Keratinocyte (primary cell): Measurements from ENCODE around the gene NPHP3. TPM values are rescaled to one million over a fixed set of nuclear protein-coding genes. Genes with fewer than 3 reads are reported as not detected.

Experiments
- DNase-seq: peaks from one replicate; pipeline ENCODE4 v3.0.0-alpha.2; 2011; ENCODE audit warnings: low read depth, missing footprints, low spot score
- FAIRE-seq: peaks from 2 replicates; lab custom pipeline; 2011; peaks lifted over from hg19 to GRCh38; lab: Jason Lieb, UNC
- H2AFZ ChIP-seq: 2 replicates; pipeline ENCODE4 v1.6.0; 2012; ENCODE audit warnings: low read length, control low read depth, inconsistent platforms; ENCODE audit not compliant: control insufficient read depth
- H3K27ac ChIP-seq: 2 replicates; pipeline ENCODE4 v1.5.1; 2011; ENCODE audit warnings: low read length; ENCODE audit not compliant: control insufficient read depth, insufficient read depth
- H3K27me3 ChIP-seq: 3 replicates; pipeline ENCODE4 v1.6.0; 2011; ENCODE audit warnings: low read length; ENCODE audit not compliant: control insufficient read depth, insufficient read depth; ENCODE audit errors: extremely low read depth
- H3K36me3 ChIP-seq, 2 experiments: 2 replicates in 1 of 2; 3 replicates in 1 of 2; pipeline ENCODE4 v1.5.1; 2011; ENCODE audit warnings: low read length in 2 of 2, mild to moderate bottlenecking in 1 of 2; ENCODE audit not compliant: control insufficient read depth in 2 of 2, insufficient read depth in 2 of 2; ENCODE audit errors: extremely low read depth in 1 of 2
- H3K4me1 ChIP-seq: 3 replicates; pipeline ENCODE4 v1.5.1; 2011; ENCODE audit warnings: low read length; ENCODE audit not compliant: control insufficient read depth, insufficient read depth; ENCODE audit errors: extremely low read depth
- H3K4me2 ChIP-seq: 3 replicates; pipeline ENCODE4 v1.6.0; 2011; ENCODE audit warnings: low read depth, low read length; ENCODE audit not compliant: control insufficient read depth, insufficient read depth; ENCODE audit errors: extremely low read depth
- H3K4me3 ChIP-seq, 3 experiments: fragments of 200-600 bp in 1 of 3; sonication (generic) in 1 of 3; 2 replicates in 2 of 3; 3 replicates in 1 of 3; pipeline ENCODE4 v1.5.1; 2011 to 2016; ENCODE audit warnings: low read length in 3 of 3, mild to moderate bottlenecking in 3 of 3, control low read depth in 2 of 3, inconsistent platforms in 1 of 3, low read depth in 1 of 3, mixed read lengths in 1 of 3, mixed run types in 1 of 3, moderate library complexity in 1 of 3; ENCODE audit not compliant: control insufficient read depth in 2 of 3, insufficient read depth in 2 of 3; ENCODE audit errors: extremely low read depth in 1 of 3
- H3K79me2 ChIP-seq: 2 replicates; pipeline ENCODE4 v1.6.0; 2012; ENCODE audit warnings: low read length; ENCODE audit not compliant: control insufficient read depth, insufficient read depth
- H3K9ac ChIP-seq: 3 replicates; pipeline ENCODE4 v1.6.0; 2011; ENCODE audit warnings: low read length; ENCODE audit not compliant: control insufficient read depth, insufficient read depth; ENCODE audit errors: extremely low read depth
- H3K9me1 ChIP-seq: 3 replicates; pipeline ENCODE4 v1.6.0; 2011; ENCODE audit warnings: low read length; ENCODE audit not compliant: control insufficient read depth, insufficient read depth; ENCODE audit errors: extremely low read depth
- H3K9me3 ChIP-seq: 2 replicates; pipeline ENCODE4 v1.5.1; 2012; ENCODE audit warnings: low read depth, low read length; ENCODE audit not compliant: control insufficient read depth
- H4K20me1 ChIP-seq: 3 replicates; pipeline ENCODE4 v1.6.0; 2011; ENCODE audit warnings: low read length; ENCODE audit not compliant: control insufficient read depth, insufficient read depth; ENCODE audit errors: extremely low read depth
- EZH2 ChIP-seq: IDR thresholded peaks from one replicate; pipeline ENCODE4 v1.6.1; 2012; ENCODE audit warnings: inconsistent platforms, mild to moderate bottlenecking, low read length, moderate library complexity
- dilution Hi-C: fragments of 300-500 bp; cut with MboI; formaldehyde crosslinking; loops from one replicate; pipeline ENCODE4 v1.7.0; 2020; ENCODE audit warnings: low sequenced_read_pairs; ENCODE audit not compliant: extremely low pct_ligation_motif_present
- polyA plus RNA-seq, 5 experiments: library from polyadenylated mRNA; depleted of rRNA in 3 of 5; stranded (reverse) in 3 of 5; stranded (forward) in 1 of 5; unstranded in 1 of 5; fragments of >200 nt; gene quantifications; 1 replicate in 1 of 5; 2 replicates in 3 of 5; 3 replicates in 1 of 5; pipeline versions ENCODE4 v1.2.1 to v1.2.3, GENCODE V29; 2011 to 2012; ENCODE audit warnings: missing spikeins in 2 of 5, low read depth in 1 of 5, low replicate concordance in 1 of 5
- TF ChIP-seq, protein P1 (sequence below), 3 experiments: IDR thresholded peaks in 1 of 3; conservative IDR thresholded peaks in 1 of 3; optimal IDR thresholded peaks in 1 of 3; 2 replicates in 2 of 3; 3 replicates in 1 of 3; pipeline versions ENCODE3 to v1.5.1; 2011; ENCODE audit warnings: low read length in 3 of 3, mild to moderate bottlenecking in 3 of 3, moderate library complexity in 2 of 3, control low read depth in 1 of 3, inconsistent platforms in 1 of 3; ENCODE audit not compliant: insufficient read depth in 2 of 3; ENCODE audit errors: extremely low read depth in 1 of 3

NPHP3 gene
- polyA plus RNA-seq, 1 donor (not counting 4 experiments of a cell fraction or from before 2014, with no cell fraction given): 22.4 TPM

DNA sequence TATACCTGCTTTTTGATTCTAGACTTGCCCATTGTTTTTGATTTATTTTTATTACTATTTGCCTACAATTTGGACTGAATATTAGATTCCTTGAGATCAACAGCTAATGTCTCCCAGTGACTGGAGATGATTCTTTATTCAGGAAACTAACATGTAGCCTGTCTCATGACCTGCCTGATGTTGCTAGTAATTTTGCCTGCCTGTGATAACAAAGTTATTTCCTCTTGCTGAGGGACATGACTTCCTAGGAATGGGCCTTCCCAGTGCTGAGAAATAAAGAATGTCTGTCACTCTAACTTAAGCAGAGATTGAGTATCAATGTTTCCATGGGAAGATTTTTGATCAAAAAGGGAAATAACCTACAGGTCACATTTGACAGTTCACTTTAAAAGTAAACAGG is 13.4 kb upstream of the NPHP3 start:
- H3K9me1 ChIP-seq: no peaks in the 10 kb centered on the region
- no peaks in the 10 kb centered on the region for H3K79me2 ChIP-seq
- no peak for TF ChIP-seq EZH2
- TF ChIP-seq, protein P1, sequence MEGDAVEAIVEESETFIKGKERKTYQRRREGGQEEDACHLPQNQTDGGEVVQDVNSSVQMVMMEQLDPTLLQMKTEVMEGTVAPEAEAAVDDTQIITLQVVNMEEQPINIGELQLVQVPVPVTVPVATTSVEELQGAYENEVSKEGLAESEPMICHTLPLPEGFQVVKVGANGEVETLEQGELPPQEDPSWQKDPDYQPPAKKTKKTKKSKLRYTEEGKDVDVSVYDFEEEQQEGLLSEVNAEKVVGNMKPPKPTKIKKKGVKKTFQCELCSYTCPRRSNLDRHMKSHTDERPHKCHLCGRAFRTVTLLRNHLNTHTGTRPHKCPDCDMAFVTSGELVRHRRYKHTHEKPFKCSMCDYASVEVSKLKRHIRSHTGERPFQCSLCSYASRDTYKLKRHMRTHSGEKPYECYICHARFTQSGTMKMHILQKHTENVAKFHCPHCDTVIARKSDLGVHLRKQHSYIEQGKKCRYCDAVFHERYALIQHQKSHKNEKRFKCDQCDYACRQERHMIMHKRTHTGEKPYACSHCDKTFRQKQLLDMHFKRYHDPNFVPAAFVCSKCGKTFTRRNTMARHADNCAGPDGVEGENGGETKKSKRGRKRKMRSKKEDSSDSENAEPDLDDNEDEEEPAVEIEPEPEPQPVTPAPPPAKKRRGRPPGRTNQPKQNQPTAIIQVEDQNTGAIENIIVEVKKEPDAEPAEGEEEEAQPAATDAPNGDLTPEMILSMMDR (optimal IDR thresholded peaks at IDR 0.05 in 1 of 3, IDR thresholded peaks at IDR 0.05 in 1 of 3, conservative IDR thresholded peaks at IDR 0.05 in 1 of 3; ENCODE audit: extremely low read depth in 1 of 3, insufficient read depth in 2 of 3, low read length in 3 of 3): no peak
- H3K4me1 ChIP-seq: no peaks in the 10 kb centered on the region
- no peaks in the 10 kb centered on the region for H3K36me3 ChIP-seq
- no peak for DNase-seq
- H3K27ac ChIP-seq: no peak overlapping the region
- no peak overlapping the region for H3K4me2 ChIP-seq
- H3K9ac ChIP-seq: no peak overlapping the region
- H3K27me3 ChIP-seq: peaks cover 4% of the 10 kb centered on the region
- H3K4me3 ChIP-seq: no peak overlapping the region
- no peak for FAIRE-seq
- H4K20me1 ChIP-seq: no peaks in the 10 kb centered on the region
- H2AFZ ChIP-seq: no peak overlapping the region
- dilution Hi-C loops: no loop called here
- H3K9me3 ChIP-seq: no peaks in the 10 kb centered on the region

DNA sequence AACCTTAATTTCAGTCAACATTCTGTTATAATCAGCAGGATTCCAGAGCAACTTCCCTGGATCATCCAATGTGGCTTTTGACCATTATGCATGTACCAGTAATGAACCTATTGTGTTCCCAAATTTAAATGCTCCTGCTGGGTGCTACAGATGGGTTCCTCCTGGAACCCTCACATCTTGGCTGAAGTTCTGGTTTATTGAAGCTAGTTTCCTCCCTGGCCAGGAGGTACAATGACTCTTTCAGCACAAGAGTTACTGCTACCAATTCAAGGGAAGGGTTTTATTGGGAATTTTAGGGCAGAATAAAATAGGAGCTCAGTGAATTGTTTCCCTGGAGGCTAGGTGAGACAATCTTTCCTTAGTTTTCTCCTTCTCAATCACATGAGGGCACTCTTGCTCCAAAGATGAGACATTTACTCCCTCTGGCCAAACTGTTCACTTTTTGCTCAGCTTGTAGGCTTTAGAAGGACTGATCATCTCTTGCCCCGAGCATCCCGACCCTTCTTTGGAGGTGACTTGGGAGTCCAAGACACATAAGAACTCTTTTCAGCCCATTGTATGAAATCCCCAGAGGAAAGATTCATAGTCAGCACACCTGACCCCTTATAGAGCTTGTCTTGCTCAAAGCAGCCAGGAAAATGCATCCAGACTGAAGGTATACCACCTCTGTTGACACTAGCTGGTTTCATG is 8.8 kb upstream of the NPHP3 start:
- Histone ChIP-seq H3K9me3 (no peaks in the 10 kb centered on the region), H3K27me3 (peaks cover 4% of the 10 kb centered on the region), H3K4me2 (no peak overlapping the region), H3K79me2 (no peaks in the 10 kb centered on the region), H4K20me1 (no peaks in the 10 kb centered on the region), H3K9ac (no peak overlapping the region), H3K9me1 (no peaks in the 10 kb centered on the region), H3K36me3 (no peaks in the 10 kb centered on the region), H3K4me1 (no peaks in the 10 kb centered on the region), H3K27ac (no peak overlapping the region), H2AFZ (no peak overlapping the region), H3K4me3 (no peak overlapping the region)
- FAIRE-seq (peak; percentile 75), DNase-seq (no peak)
- dilution Hi-C loops: no loop called here
- TF ChIP-seq, protein P1 (optimal IDR thresholded peaks at IDR 0.05 in 1 of 3, IDR thresholded peaks at IDR 0.05 in 1 of 3, conservative IDR thresholded peaks at IDR 0.05 in 1 of 3; ENCODE audit: extremely low read depth in 1 of 3, insufficient read depth in 2 of 3, low read length in 3 of 3): peak; percentile 51 to 59 (median 56)
- TF ChIP-seq EZH2: no peak
